ENCODE measurements around the gene CCNF.

Gene CCNF

GRCh38 chr16:2476345-2476720 lies 47.1 kb downstream of the CCNF start:
- peaks cover 10% of the 10 kb centered on the region for H3K4me1 ChIP-seq (ENCODE audit: control insufficient read depth, insufficient read depth, low read length)
- no peak overlapping the region for H3K27ac ChIP-seq (ENCODE audit: extremely low read depth, low read depth, low read length)
- H3K4me3 ChIP-seq (ENCODE audit: low read depth, low read length): no peak overlapping the region
- TF ChIP-seq ZNF544 (tag by site-specific recombination; IDR thresholded peaks at IDR 0.05) (no peak), ZNF670 (tag by site-specific recombination; IDR thresholded peaks at IDR 0.05; ENCODE audit: low read depth) (no peak), ZNF37A (tag by site-specific recombination; IDR thresholded peaks at IDR 0.05) (no peak), ZNF645 (tag by site-specific recombination; IDR thresholded peaks at IDR 0.05) (no peak), ZNF433 (tag by site-specific recombination; IDR thresholded peaks at IDR 0.05; ENCODE audit: low read depth) (no peak), ZNF394 (tag by site-specific recombination; IDR thresholded peaks at IDR 0.05; ENCODE audit: borderline replicate concordance) (no peak), ZNF140 (tag by site-specific recombination; IDR thresholded peaks at IDR 0.05) (no peak), ZNF449 (tag by site-specific recombination; IDR thresholded peaks at IDR 0.05) (no peak), ZNF335 (tag by site-specific recombination; conservative IDR thresholded peaks at IDR 0.05) (no peak), ZNF792 (tag by site-specific recombination; IDR thresholded peaks at IDR 0.05) (no peak), SP7 (tag by site-specific recombination; IDR thresholded peaks at IDR 0.05) (no peak), ZFP37 (tag by site-specific recombination; IDR thresholded peaks at IDR 0.05) (no peak), ZNF571 (tag by site-specific recombination; IDR thresholded peaks at IDR 0.05) (no peak), ZNF10 (tag by site-specific recombination; IDR thresholded peaks at IDR 0.05) (no peak), ZBTB8A (tag by site-specific recombination; IDR thresholded peaks at IDR 0.05) (no peak), KLF1 (tag by site-specific recombination; IDR thresholded peaks at IDR 0.05) (no peak), ZBTB10 (tag by site-specific recombination; IDR thresholded peaks at IDR 0.05) (no peak), ZNF138 (tag by site-specific recombination; IDR thresholded peaks at IDR 0.05; ENCODE audit: borderline replicate concordance) (no peak), ZNF24 (tag by site-specific recombination; IDR thresholded peaks at IDR 0.05) (no peak)
- peaks cover 0 to 4% of the 10 kb centered on the region in 2 experiments; a peak in 1 of 3 replicates for H3K36me3 ChIP-seq (ENCODE audit: control insufficient read depth in 2 of 2, insufficient read depth in 1 of 2, low read length in 2 of 2)
- H3K9me3 ChIP-seq (ENCODE audit: control insufficient read depth, insufficient read depth, low read depth, low read length): no peaks in the 10 kb centered on the region
- CTCF ChIA-PET: no interaction called here
- POLR2A ChIA-PET: no interaction called here

- Histone ChIP-seq H3K27ac (ENCODE audit: extremely low read depth, low read depth, low read length) (no peak overlapping the region), H3K9me3 (ENCODE audit: control insufficient read depth, insufficient read depth, low read depth, low read length) (no peaks in the 10 kb centered on the region), H3K36me3 (ENCODE audit: control insufficient read depth in 2 of 2, insufficient read depth in 1 of 2, low read length in 2 of 2) (peaks cover 0 to 4% of the 10 kb centered on the region in 2 experiments; a peak in 1 of 3 replicates), H3K4me3 (ENCODE audit: low read depth, low read length) (no peak overlapping the region), H3K4me1 (ENCODE audit: control insufficient read depth, insufficient read depth, low read length) (peaks cover 6% of the 10 kb centered on the region)
- ChIA-PET POLR2A (interaction anchor here (1.4 kb wide), 1 partner anchor 9 kb away, joined by 3 read pairs; no protein-coding TSS in a partner anchor), CTCF (no interaction called here)
- TF ChIP-seq KLF17 (tag by site-specific recombination; IDR thresholded peaks at IDR 0.05) (no peak), ZNF266 (tag by site-specific recombination; IDR thresholded peaks at IDR 0.05; ENCODE audit: low read depth) (no peak), ZNF514 (tag by site-specific recombination; IDR thresholded peaks at IDR 0.05) (no peak), ZNF530 (tag by site-specific recombination; IDR thresholded peaks at IDR 0.05; ENCODE audit: low read depth) (no peak), KLF10 (tag by site-specific recombination; IDR thresholded peaks at IDR 0.05) (no peak), CTCF (tag by site-specific recombination; IDR thresholded peaks at IDR 0.05) (no peak), ZNF544 (tag by site-specific recombination; IDR thresholded peaks at IDR 0.05) (no peak), TCF7L2 (IDR thresholded peaks at IDR 0.05; ENCODE audit: borderline replicate concordance, low read depth, low read length) (no peak), ZNF335 (tag by site-specific recombination; conservative IDR thresholded peaks at IDR 0.05) (no peak)
Measured at GRCh38 chr16:2476741-2477140, 47.5 kb downstream of the CCNF start.

Data from HEK293 (cell line).